Body of pancreas (tissue), 4 donors: ENCODE data around the gene GRK1.

Experiments
- CTCF ChIP-seq, 7 experiments: fragments of 450-650 bp in 4 of 7; fragments of 200-600 bp in 3 of 7; sonication (generic) in 3 of 7; IDR thresholded peaks; one replicate each; pipeline ENCODE4 v1.5.1; 2016 to 2019; ENCODE audit warnings: antibody characterized with exemption in 7 of 7
- POLR2A ChIP-seq, 3 donors: fragments of 450-650 bp; IDR thresholded peaks; one replicate each; pipeline ENCODE4 v1.6.1; 2016; ENCODE audit warnings: antibody characterized with exemption in 3 of 3, mild to moderate bottlenecking in 2 of 3

DNA sequence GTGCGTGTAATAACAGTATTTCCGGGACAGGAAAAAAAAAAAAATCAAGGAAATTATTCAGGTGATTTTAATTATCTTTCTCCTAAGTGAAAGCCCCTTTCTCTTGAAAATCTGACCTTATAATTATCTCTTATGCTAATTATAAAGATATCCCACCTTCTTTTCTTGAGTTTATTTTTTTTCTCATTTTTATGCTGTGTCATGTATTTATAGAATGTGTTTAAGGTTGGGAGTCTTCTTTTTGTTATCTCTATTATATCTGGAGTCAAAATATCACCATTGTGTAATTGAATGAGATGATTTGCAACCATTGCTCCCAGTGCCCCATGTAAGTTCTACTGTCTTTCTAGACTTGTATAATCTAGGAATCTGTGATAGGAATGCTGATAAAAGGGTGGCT is 95.1 kb downstream of the GRK1 start:
- TF ChIP-seq CTCF (IDR thresholded peaks at IDR 0.05) (no peak), POLR2A (IDR thresholded peaks at IDR 0.05) (no peak)
